ENCODE results near the gene OR1L6.

Gene OR1L6, protein sequence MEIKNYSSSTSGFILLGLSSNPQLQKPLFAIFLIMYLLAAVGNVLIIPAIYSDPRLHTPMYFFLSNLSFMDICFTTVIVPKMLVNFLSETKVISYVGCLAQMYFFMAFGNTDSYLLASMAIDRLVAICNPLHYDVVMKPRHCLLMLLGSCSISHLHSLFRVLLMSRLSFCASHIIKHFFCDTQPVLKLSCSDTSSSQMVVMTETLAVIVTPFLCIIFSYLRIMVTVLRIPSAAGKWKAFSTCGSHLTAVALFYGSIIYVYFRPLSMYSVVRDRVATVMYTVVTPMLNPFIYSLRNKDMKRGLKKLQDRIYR

DNA sequence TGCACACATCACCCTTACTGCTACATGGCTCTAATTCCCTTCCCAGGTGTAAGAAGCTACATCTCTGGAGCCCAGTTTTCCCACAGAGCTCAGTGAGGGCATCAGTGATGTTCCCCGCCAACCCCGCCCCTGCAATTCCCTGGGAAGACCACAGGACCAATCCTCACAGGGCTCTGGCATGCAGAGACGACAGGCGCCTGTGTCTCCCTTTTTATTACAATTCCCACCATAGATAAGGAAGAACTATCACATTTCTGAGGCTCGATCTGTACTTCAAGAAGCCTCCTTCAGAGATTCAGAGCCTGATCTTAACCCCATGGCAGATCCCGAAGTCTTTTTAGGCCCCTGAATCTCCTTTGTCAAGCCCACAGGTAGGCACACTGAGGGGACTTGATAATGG, at the start of gene OR1L6:
Gene OR1L6 (plus strand): TSS at position 301 of the 400 bp plus-strand sequence. CDS start 7,545 bp downstream, outside the sequence.
- DNase-seq (ENCODE audit: low read depth in 2 of 2) = no peak

DNA sequence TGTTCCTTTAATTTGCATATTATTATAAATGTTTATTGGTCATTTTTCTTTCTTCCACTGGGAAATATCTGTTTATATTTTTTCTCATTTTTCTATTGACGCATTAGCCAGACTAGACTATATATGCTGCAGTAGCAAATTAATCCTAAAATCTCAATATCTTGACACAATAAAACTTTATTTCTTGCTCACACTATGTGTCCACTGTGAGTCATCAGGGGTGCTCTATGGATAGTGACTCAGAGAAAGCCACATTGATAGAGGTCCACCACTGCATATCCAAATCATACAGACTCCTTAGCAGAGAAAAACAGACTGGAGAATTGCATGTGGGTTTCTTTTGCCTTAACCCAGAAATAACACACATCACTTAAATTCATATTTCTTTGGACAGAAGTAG, 46.4 kb upstream of the OR1L6 start:
- DNase-seq (ENCODE audit: low read depth in 2 of 2) = no peak

DNA sequence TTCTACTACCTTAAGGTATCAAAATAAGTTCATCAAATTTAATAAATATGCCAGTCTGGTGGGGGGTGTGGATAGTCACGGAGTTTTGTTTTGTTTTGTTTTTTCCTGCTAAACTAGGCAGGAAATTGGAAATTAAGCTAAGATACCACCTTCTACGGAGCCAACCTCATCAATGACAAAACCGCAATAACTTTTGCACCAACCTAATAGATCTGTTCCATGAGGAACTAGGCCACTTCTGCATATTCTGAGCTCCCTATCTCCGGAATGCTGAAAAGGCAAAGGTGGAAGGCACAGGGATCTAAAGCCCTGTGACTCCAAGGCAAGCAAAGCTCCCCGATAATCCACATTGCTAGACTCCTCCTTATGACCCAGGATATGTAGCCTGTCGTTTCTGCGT, 24.1 kb upstream of the OR1L6 start:
- DNase-seq (ENCODE audit: low read depth in 2 of 2) = no peak

DNA sequence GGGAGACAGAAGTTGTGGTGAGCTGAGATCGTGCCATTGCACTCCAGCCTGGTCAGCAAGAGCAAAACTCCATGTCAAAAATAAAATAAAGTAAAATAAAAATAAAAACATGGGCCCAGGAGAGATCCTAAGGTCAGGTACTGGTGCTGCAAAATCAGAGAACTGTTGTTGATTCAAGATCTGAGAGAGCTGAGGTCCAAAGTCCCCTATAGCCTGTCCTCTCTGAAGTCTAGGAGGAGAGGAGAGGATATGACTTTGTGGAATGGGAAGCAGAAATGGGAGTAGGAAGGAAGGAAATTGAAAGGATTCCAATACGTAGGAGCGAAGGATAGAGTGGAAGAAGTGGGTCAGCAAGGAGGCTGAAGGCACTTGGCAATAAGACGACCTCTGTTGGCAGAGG, 22.9 kb upstream of the OR1L6 start:
- no peak for DNase-seq (ENCODE audit: low read depth in 2 of 2)

DNA sequence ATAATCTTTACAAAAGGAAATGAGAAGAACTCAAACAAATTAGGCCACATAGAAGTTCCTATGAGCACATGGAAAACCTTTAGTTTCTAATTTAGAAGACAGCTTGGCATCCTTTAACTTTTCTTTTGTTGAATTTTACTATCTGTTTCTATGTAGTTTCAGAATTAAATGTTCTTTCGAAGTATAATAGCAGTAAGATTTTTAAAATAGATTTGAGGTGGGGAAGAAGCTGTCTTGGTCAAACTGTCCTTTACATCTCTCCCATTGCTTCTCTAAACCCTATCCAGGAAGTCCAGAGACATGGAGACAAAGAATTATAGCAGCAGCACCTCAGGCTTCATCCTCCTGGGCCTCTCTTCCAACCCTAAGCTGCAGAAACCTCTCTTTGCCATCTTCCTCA, 18.4 kb upstream of the OR1L6 start, which contains the start of gene OR1L4:
Gene OR1L4 (plus strand): TSS at position 301 of the 400 bp plus-strand sequence. CDS start 0 bp downstream, at position 301.
- no peak for DNase-seq (ENCODE audit: low read depth in 2 of 2)

DNA sequence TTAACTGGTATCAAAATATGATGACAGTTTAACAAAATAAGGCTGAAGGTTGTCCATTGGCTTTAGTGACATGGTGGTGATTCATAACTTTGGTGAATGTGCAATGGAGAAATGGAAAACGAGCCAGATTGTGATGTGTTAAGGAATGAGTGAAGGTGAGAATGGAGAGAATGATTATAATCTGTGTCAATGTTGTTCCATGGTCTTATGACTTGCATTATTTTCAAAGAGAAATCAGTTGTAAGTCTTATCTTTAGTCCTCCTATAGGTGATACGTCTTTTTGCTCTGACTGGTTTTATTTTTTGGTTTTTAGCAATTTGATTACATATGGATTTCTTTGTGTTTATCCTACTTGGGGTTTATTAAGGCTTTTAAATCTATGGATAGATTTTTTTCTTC, 12.7 kb downstream of the OR1L6 start:
- no peak for DNase-seq (ENCODE audit: low read depth in 2 of 2)

DNA sequence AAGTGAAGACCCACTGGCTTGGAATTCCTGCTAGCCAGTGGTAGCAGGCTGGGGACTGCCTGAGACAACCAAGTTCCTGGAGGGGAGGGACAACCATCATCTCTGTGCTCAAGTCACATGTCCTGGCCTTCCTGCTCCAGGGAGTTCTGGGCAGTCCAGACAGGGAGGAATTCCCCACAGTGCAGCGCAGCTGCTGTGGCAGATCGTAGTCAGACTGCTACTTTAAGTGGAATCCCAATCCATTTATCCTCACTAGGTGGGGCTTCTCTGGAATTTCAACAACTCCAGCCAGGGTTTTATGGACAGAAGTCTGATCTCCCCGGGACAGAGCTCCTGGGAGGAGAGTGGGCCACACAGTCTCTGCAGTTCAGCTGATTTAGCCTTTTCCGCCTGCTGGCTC, 25.7 kb downstream of the OR1L6 start:
- no peak for DNase-seq (ENCODE audit: low read depth in 2 of 2)

DNA sequence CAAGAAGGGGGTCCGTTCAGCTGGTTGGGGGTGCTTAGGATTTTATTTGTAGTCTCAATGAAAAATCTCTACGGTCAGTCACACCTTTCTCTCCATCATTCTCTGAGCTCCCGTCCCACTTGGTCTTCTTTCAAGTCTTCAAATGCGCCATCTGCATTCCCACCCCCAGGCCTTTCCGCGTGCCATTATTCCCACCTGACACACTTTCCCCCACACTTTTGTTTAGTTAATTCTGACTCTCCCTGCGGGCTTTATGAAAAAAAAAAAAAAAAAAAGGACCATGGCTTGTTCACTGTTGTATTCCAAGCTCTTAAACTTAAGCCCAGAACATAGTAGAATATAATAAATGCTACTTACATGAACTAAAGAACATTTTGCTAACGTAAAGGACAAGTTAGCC, 34.9 kb downstream of the OR1L6 start:
- DNase-seq (ENCODE audit: low read depth in 2 of 2) = no peak

DNA sequence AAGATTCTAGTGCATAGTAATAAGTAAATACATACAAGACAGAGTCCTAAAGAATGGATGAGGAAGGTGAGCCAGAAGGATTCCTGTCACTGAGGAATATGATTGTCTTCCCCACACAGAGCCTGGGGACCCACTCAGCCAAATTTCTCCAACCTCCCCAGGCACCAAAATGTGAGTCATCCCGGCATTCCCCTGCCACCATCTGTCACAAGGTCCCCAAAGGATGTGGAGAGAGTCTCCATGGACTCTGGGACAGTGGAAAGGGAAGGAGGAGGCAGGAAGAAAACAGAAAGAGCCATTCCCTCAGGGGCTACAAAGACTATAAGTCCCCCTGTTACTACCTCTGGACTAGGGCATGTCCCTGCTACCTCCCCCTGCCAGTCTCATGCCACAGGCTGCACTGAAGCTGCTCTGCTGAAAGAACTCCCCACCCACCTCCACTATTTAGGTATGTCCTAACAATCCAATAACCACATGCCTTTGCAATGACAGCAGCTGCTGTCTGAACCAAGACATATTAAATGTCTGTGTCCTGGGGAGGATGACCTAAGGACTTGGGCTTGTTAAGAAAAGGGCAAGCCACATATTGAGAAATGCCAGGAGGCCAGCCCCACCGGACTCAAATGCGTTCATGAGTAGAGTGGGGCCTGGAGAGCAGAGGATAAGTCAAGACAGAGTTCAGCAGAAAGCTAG, 36.0 kb downstream of the OR1L6 start:
- DNase-seq (ENCODE audit: low read depth in 2 of 2) = no peak

DNA sequence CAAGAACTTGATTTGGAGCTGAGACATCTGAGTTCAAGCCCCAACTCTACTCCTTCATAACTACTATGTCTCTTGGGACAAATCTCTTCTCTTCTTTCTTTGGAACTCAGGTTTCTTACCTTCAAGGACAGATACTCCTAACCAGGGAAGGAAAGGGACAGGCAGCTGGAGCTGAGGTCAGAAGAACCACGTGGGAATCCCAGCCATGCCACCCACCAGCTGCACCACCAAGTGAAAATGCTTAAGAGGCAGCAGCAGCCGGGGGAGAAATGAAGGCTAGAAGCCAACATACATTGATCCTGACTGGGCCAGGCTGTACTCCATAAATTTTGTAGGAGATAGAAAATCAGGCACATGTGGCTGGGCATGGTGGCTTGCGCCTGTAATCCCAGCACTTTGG, 37.1 kb downstream of the OR1L6 start:
- no peak for DNase-seq (ENCODE audit: low read depth in 2 of 2)

DNA sequence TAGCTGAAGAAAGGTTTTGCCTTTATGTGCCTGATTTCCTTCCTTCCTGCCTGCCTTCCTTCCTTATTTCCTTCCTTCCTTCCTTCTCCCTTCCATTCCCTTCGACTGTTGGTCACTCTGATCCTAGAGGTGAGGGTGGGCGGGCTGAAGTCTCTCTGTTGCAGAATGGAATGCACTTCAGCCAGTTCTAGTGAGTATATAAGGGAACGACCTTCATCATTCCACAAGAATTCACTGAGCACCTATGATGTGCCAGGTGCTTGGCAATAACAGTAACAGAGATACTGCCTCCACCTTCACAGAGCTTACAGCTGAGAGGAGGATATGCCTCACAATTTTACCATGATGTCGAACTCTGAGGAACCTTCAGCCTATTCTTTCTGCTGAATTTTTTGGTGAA, 37.9 kb downstream of the OR1L6 start:
- DNase-seq (ENCODE audit: low read depth in 2 of 2) = no peak

DNA sequence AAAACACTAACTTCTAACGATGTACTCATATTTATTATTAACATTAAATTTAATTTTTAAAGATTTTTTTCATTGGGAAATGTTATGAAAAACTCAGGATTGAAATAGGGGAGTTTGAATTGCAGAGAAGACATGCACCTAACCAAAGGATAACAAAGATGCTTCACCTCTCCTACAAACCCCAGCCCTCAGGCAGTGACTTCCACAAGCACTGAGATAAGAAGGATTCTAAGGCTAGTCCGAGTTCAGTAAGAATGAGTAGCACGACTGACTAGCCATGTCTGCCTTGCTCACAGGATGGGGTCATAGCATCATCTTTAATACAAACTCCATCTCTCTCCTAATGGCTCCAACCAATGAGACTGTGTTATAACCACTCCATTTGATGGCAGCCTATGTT, 39.6 kb downstream of the OR1L6 start:
- no peak for DNase-seq (ENCODE audit: low read depth in 2 of 2)

DNA sequence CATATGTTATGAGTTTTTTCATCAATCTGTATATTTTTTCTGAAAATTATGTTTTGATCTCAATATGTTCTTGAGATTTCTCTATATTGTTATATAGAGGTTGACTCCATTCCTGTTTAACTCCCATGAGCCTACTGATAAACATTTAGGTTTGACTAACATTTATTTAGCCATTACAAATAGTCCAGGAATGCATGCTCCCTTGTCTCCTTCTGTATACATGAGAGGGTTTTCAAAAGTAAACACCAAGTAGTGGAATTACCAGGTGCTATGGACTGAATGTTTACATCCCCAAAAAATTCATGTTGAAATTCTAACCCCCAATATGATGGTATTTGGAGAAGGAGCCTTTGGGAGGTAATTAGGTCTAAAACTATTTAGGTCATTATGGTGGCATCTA, 43.2 kb downstream of the OR1L6 start:
- DNase-seq (ENCODE audit: low read depth in 2 of 2) = no peak

DNA sequence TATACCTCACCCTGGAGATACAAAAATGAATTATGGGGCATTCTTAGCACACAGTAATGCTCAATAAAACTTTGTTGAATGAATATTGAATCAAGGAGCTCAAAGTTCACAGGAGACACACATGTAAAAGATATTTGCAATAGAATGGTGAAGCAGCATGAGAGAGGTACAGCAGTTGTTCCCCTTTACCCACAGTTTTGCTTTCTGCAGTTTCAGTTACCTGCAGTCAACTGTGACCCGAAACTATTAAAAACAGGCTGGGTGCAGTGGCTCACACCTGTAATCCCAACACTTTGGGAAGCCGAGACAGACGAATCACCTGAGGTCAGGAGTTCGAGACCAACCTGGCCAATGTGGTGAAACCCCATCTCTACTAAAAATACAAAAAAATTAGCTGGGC, 44.2 kb downstream of the OR1L6 start:
- no peak for DNase-seq (ENCODE audit: low read depth in 2 of 2)

DNA sequence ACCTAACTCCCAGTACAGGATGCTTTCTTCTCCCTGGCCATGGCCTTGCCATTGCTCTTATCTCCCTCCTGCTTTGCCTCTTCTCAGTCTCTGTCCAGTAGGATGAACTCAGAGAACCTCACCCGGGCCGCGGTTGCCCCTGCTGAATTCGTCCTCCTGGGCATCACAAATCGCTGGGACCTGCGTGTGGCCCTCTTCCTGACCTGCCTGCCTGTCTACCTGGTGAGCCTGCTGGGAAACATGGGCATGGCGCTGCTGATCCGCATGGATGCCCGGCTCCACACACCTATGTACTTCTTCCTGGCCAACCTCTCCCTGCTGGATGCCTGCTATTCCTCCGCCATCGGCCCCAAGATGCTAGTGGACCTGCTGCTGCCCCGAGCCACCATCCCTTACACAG, 46.7 kb downstream of the OR1L6 start, which contains the start of gene OR5C1:
Gene OR5C1 (plus strand): TSS at position 103 of the 400 bp plus-strand sequence. CDS start 0 bp downstream, at position 103.
- no peak for DNase-seq (ENCODE audit: low read depth in 2 of 2)

DNA sequence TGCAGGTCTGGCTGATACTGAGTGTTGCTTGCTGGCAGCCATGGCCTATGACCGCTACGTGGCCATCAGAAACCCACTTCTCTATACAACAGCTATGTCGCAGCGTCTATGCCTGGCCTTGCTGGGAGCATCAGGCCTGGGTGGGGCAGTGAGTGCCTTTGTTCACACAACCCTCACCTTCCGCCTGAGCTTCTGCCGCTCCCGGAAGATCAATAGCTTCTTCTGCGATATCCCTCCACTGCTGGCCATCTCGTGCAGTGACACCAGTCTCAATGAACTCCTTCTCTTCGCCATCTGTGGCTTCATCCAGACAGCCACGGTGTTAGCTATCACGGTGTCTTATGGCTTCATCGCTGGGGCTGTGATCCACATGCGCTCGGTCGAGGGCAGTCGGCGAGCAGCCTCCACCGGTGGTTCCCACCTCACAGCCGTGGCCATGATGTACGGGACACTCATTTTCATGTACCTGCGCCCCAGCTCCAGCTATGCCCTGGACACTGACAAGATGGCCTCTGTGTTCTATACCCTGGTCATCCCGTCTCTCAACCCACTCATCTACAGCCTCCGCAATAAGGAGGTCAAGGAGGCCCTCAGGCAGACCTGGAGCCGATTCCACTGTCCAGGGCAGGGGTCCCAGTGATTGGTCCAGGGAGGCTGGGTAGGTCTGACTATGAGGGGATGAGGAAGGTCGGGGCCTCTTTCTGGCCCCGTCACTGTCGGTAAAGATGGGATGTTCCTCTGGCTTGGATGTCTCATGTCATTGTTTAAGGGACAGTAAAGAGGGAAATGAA, 47.3 kb downstream of the OR1L6 start:
- no peak for DNase-seq (ENCODE audit: low read depth in 2 of 2)

DNA sequence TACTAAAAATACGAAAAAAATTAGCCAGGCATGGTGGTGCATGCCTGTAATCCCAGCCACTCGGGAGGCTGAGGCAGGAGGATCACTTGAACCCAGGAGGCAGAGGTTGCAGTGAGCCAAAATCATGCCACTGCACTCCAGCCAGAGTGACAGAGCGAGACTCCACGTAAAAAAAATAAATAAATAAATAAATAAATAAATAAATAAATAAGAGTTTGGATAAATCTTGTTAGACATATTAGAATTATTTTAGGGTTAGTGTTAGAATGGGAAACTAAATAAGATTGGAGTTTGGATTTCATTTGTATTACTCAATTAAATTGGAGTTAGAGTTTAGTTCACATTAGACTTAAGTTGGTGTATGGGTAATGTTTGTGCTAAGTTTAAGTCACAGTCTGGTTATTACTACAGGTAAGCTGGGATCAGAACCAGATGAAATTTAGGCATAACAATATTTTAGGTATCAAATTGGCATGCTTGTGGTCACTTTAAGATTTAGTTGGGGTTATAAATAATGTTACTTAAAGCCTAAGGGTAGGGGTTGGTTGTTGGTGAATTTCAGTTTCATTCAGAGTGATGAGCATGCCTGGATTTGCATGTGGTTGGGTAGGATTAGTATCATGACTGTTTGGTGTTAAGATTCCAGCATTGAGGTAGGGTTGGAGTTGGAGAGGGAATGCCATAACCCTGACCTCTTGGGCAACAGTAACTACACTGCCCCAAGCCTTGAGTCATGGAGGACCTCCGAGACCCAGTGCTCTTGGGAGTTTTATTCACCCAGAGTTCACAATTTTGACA, 50.0 kb downstream of the OR1L6 start:
- DNase-seq (ENCODE audit: low read depth in 2 of 2) = no peak

DNA sequence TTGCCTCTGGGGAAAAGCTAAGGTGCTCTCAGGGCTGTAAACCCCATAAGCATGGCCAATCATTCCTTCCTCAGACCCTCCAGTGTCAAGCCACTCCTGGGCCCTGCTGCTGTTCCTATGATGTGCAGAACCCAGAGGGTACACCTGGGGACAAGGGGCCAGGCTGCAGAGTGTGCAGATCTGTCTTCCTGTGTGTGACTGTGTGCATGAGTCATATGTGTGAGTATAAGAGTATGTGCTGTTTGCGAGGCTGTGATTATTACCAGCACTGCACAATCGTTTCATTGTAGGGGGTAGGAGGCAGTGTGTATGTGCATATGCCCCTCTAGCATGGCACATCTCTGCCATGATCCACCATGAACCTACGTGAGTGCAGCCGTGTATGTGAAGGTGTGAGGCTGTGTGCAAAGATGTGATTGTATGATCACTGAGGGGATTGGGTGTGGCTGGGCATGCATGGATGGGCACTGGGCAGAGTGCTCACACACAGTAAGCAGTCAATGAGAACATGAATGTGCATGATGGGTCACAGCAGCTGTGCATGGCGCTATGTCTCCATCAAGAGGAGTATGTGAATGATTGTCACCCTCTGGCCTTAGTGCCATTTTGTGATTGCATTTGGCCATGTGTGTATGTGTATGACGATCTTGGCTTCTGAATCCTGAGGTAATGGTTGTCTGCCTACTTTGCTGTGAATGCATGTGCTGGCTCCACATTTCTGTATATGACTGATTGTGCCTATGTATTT, 55.4 kb downstream of the OR1L6 start:
- DNase-seq (ENCODE audit: low read depth in 2 of 2) = no peak

Measured in fibroblast of skin of left biceps (primary cell).